Measurements from ENCODE around the gene PCSK9.

GRCh38 chr1:55095095-55095494, 55.7 kb downstream of the PCSK9 start:
- TF ChIP-seq, protein P1, sequence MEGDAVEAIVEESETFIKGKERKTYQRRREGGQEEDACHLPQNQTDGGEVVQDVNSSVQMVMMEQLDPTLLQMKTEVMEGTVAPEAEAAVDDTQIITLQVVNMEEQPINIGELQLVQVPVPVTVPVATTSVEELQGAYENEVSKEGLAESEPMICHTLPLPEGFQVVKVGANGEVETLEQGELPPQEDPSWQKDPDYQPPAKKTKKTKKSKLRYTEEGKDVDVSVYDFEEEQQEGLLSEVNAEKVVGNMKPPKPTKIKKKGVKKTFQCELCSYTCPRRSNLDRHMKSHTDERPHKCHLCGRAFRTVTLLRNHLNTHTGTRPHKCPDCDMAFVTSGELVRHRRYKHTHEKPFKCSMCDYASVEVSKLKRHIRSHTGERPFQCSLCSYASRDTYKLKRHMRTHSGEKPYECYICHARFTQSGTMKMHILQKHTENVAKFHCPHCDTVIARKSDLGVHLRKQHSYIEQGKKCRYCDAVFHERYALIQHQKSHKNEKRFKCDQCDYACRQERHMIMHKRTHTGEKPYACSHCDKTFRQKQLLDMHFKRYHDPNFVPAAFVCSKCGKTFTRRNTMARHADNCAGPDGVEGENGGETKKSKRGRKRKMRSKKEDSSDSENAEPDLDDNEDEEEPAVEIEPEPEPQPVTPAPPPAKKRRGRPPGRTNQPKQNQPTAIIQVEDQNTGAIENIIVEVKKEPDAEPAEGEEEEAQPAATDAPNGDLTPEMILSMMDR (IDR thresholded peaks at IDR 0.05) = no peak
- TF ChIP-seq POLR2A (IDR thresholded peaks at IDR 0.05) = no peak

Measured in heart left ventricle (tissue), 13 donors.